Stimulated activated CD4-positive, alpha-beta T cell treated with anti-CD3 and anti-CD28 coated beads, Interleukin-4, amount 100 ng/mL, for 48 hours (primary cell): Measurements from ENCODE around the gene TWIST2.

ENCODE experiments used
- DNase-seq, 2 donors: peaks; one replicate each; pipeline ENCODE4 v3.0.0-alpha.2; 2020; ENCODE audit warnings: low read depth in 2 of 2

Gene TWIST2

DNA sequence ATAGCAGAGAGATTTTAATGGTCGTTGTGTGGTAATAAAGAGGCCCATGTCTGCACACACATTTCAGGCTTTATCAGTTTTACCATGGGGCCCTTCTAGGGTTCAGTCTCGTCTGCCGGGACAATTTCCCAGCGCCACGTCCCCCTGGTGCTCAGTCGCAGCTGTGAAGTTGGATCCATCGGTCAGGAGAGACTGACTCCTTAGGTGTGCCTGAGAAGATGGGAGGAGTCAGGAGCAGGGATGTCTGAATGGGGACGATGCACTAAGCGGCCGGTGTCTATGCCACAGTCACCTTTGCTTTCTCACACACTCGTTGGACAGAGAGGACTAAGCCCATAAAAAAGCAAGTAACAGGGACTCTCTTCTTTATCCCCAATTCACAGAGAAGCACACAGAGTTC lies 71.4 kb downstream of the TWIST2 start:
- DNase-seq, result no peak

DNA sequence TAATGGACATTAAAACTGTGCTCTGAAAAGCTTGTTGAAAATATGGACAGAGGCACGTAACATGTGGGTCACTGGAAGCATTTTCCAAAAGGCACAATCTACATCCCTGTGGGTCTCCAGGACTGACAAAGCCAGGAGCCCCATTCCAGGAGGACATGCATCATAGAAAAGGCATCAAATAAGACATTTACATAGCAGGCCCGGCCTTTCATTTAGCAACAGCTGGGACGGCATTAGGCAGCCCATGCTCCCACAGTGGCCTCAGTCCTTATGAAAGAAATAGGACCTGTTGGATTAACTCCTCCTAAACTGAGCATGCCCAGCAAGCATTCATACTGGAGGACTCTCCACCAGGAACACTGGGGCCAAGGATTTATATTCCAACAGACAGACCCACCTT lies 72.2 kb downstream of the TWIST2 start:
- no peak for DNase-seq

DNA sequence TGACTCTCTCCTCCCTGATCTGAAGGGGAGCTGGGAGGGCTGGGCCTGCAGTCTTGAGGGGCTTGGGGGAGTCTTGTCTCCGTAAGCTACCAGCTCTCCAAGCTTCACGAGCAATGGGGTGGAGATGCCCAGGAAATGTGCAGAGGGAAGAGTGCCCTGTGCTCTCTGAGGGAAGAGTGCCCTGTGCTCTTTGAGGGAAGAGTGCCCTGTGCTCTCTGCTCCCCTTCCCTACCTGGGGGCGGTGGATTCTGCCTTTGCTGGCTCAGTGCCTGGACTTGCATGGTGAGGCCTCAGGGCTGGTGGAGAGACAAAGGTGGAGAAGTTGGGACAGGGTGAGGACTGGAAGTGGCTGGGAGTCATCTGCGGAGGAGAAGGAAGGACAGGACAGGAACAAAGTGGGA lies 72.7 kb downstream of the TWIST2 start:
- no peak for DNase-seq

- DNase-seq, result no peak
Measured at GRCh38 chr2:238921259-238921658, 73.4 kb downstream of the TWIST2 start.

DNA sequence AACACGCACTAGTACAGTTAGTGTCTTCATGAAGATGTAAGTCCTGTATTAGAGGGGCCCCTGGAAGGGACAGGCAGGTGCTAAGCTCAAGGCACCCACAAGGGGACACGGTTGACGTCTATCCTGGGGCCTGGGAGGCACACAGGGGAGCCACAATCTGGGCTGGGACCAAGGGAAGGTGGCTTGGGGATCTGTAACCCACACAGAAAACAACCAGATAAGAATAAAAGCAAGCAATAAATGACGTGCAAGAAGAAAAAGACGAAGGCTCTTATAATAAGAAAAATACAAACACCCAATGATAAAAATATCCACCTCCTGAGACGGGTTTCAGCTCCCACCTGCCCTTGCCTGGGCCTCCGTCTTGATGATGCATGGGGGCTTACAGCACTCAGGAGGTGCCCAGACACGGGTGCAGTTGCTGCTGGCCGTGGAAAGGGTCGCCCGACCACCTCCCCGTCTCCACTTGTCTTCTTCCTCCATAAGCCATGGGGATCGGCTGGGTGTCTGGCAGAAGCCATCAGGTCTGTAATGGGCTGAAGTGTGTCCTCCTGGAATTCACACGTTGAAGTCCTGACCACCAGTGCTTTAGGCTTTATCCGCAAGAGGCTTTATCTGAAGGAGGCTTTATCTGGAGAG lies 73.9 kb downstream of the TWIST2 start:
- no peak for DNase-seq

GRCh38 chr2:238922435-238922834 lies 74.5 kb downstream of the TWIST2 start:
- DNase-seq, result no peak

- DNase-seq, result no peak
Measured at GRCh38 chr2:238924032-238924431, 76.1 kb downstream of the TWIST2 start.

DNA sequence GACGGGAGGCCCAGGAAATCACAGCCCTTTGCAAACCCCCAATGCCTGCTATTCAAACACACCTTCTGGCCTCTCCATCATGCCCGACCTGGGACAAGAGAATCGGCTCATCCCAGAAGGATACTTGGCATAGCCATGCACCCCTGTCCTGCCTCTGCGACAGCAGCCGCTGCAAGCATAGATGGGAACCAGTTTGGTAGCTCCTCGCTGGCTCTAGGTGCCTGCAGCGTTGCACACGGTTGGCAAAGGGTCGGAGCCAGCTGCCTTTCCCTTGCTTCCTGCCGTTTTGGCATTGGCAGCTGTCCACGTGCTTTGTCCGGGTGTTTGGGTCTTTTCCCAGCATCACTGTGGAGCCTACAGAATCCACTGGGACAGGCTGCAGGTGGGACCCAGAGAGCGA lies 76.9 kb downstream of the TWIST2 start:
- no peak for DNase-seq

GRCh38 chr2:238925281-238925680 lies 77.4 kb downstream of the TWIST2 start:
- no peak for DNase-seq

- DNase-seq, result no peak
Measured at GRCh38 chr2:238925816-238926521, 78.1 kb downstream of the TWIST2 start.

- DNase-seq, result no peak
Measured at GRCh38 chr2:238926761-238927611, 79.1 kb downstream of the TWIST2 start.

DNA sequence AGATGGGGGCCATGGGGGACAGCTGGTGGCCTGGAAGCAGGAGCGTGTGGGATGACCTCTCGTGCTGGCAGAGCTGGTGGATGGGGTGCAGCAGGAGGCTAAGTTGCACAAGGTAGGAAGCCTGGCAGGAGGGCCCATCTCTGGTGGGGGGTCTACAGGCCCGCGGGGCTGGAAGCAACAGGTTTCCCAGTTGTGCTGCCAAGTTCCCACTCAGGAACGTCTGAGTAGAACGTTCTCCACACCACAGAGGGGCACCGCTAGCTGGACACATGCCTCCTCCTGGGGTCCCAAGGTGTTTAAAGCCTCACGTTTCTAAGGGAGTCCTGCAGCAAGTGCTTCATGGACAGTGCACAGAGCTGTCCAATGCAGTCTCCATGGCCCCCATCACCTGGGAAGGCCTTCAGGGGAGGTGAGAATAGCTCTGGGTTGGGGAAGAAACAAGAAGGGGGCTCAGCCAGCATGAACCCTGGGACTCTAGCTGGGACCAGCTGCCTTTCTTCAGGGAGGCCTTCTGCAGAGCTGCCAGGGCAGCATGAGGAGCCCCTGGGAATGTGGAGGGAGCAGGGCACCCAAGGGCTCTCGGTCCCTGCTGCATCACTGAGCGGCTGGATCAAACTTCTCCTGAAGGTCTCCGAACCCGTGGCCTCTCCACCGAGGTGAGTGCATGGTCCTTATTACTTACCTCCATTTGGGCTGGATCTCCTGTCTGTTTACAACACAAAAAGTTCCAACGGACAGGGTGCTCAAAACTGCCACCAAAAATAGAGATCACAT lies 80.0 kb downstream of the TWIST2 start:
- no peak for DNase-seq

GRCh38 chr2:238928520-238929241 lies 80.8 kb downstream of the TWIST2 start:
- no peak for DNase-seq

DNA sequence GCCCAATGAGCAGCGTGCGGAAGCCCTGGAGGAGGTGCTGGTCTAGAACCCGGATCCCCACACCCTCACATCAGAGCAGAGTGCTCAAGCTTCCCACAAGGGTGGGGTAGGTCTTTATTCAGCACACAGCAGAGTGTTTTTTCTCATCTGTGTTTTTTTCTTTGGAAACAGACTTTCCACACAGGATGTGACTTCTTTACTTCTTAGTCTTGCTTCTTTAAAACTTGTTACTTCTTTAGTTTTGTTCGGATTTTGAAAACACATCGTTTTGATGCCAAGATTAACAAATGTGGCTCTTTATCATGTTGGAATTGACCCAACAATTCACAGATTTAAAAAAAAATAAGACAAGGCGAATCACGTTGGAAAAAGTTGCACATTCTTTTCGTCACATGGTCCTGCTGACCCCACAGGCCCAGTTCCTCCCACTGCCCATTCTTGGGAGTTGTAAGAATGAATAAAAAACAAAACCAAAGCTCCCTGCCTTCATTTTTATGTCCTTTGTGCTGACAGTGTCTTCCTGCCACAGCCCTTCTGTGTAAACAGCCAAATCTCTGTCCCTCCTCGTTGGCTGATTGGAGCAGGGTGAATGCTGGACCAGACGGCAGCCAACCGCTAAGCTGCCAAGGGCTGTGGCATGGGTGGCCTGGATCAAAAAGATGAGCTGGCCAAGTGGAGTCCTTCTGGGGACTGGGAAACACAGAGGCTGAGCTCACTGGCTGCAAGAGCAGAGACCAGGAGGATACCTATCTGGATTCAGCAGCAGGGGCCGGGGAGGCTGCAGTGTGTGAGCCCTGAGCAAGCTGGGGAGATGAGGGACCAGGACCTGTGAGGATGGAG lies 81.6 kb downstream of the TWIST2 start:
- DNase-seq, result no peak

- no peak for DNase-seq
Measured at GRCh38 chr2:238930216-238930615, 82.3 kb downstream of the TWIST2 start.

GRCh38 chr2:238936162-238937052 lies 88.5 kb downstream of the TWIST2 start:
- no peak for DNase-seq

GRCh38 chr2:238938003-238938400 lies 90.1 kb downstream of the TWIST2 start:
- DNase-seq, result no peak

- no peak for DNase-seq
Measured at GRCh38 chr2:238938401-238939055, 90.6 kb downstream of the TWIST2 start.

DNA sequence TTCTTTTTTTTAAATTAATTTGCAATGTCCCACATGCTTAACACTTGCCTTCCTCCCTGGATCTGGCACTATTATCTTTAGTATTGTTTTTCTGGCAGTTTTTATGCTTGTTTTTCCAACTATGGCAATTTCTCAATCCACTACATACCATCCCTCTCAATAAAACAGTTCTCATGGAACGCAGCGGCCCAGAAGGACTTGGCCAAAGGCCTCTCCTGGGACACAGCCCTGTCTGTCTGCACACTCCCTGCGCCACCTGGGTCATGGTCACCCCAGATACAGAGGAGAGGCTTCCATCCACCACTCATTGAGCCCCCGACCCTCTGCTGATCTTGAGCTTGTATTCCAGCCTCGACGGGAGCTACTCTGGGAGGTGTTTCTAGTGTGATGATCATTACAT lies 91.2 kb downstream of the TWIST2 start:
- no peak for DNase-seq
